Measurements from ENCODE around the gene FUT3. TPM values are rescaled to one million over a fixed set of nuclear protein-coding genes. Genes with fewer than 3 reads are reported as not detected.
A peak's percentile ranks its signal among the peaks of the same experiment; 100 is the strongest.

FUT3 gene
- total and polyA plus RNA-seq, 9 of the 15 experiments (the other 6 are each of a cell fraction or from before 2014, with no cell fraction given) = 0.09 TPM; not detected in 8

DNA sequence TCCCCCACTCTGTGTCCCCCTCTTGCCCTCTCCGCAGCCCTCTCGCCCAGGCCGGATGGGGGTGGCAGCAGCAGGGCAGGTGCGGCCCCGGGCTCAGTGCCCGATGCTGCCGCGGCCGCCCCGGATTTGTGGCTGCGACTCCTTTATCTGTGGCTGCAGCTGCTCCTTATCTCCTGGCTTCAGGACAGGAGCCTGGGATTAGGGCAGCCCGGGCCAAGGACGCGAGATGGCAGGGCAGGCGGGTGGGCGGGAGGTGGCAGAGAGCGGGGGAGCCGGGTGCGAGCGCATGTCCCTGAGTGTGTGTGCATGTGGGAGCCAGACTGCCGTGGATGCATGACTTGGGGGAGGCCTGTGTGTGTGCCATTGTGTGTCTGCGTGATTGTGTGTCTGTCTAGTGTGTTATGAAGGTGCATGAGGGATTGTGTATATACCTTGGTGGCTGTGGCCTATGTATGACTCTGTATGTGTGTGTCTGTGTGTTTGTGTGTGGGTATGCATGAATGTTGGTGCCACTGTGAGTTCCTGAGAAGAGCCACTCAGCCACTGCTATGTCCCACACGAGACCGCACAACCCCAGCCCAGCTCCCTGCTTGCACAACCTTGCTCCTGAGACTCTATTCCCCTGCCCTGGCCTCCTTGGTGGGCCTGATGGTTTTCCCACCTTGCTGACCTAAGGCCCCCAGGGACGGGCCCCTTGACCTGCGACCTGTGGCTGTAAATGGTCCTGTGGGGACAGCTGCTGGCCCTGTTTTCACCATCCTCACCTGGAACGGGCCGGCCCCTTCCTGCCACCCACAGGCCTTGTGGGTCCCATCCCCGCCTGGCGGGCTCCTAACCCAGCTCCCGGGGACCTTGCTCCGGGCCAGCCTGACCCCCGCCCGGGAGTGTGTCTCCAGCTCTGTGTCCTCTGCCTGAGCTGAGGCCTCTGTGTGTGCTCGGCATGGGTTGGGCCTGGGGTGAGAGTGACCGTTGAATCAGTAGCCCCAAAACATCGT, 51.7 kb downstream of the FUT3 start:
- BruUV-seq (replicated peaks) = no TSS peak
- no peak overlapping the region for H2AFZ ChIP-seq (ENCODE audit: low read depth, low read length)
- CTCF ChIA-PET (ENCODE audit: low intra/inter-chr PET ratio) = no interaction called here
- H3K4me1 ChIP-seq (replicated peaks in 1 of 2; ENCODE audit: control insufficient read depth in 2 of 2, insufficient read depth in 2 of 2, low read length in 2 of 2) = peaks cover 36 to 68% of the 10 kb centered on the region in 2 experiments
- intact Hi-C loops (cut with micrococcal nuclease) (loop anchor here (5.0 to 10.0 kb wide), 2 partner anchors 185 to 223 kb away; no protein-coding TSS in a partner anchor), in situ Hi-C loops (cut with MboI) (loop anchor here (5.0 kb wide), 2 partner anchors 93 to 223 kb away; no protein-coding TSS in a partner anchor)
- ATAC-seq (peak; percentile 57), DNase-seq (ENCODE audit: extremely low read depth in 1 of 4, low spot score in 3 of 4) (peak; percentile 82 to 92 (median 88)), FAIRE-seq (peak; percentile 70)
- no peaks in the 10 kb centered on the region for H3K9me3 ChIP-seq (replicated peaks; ENCODE audit: control insufficient read depth, insufficient read depth, low read depth, low read length)
- H3K4me3 ChIP-seq = no peak overlapping the region
- 0 out of 2 replicates have a peak, but pooled peaks cover 11% of the 10 kb centered on the region for H4K20me1 ChIP-seq (replicated peaks; ENCODE audit: control insufficient read depth, insufficient read depth, low read length)
- H3K9me1 ChIP-seq (ENCODE audit: control insufficient read depth, insufficient read depth, low read length) = no peaks in the 10 kb centered on the region
- POLR2A ChIA-PET = interaction anchor here (0.6 to 1.3 kb wide), 6 partner anchors 8 to 691 kb away, joined by 3 to 11 read pairs (median 3); partner anchors contain the start of genes DUS3L and NDUFA11
- H3K36me3 ChIP-seq (ENCODE audit: control insufficient read depth, insufficient read depth, low read length) = no peaks in the 10 kb centered on the region
- H3K27me3 ChIP-seq (ENCODE audit: control insufficient read depth in 2 of 2, insufficient read depth in 2 of 2, low read length in 2 of 2) = no peaks in the 10 kb centered on the region
- no peak overlapping the region for H3K27ac ChIP-seq (ENCODE audit: extremely low read depth, low read depth, low read length)
- H3K4me2 ChIP-seq (ENCODE audit: insufficient read depth, low read length) = peak overlapping the region; percentile 43; the same call in 1 of the 2 replicates
- no peaks in the 10 kb centered on the region for H3K79me2 ChIP-seq (ENCODE audit: control insufficient read depth, insufficient read depth, low read length)
- peak overlapping the region in 1 of 2 experiments; percentile 70; a peak in 2 of 4 replicates for H3K9ac ChIP-seq (ENCODE audit: insufficient read depth in 1 of 2, low read depth in 2 of 2, low read length in 2 of 2)
- WGBS (ENCODE audit: insufficient coverage, low coverage, missing lambda C conversion rate) = 22% methylated on average over 37 of the region's 37 CpGs
- TF ChIP-seq CREB1 (IDR thresholded peaks at IDR 0.05) (peak; percentile 67; the same call in 1 of the 2 replicates), CREB1 (CRISPR knock-in tag; IDR thresholded peaks at IDR 0.05) (no peak; the same call in 1 of the 2 replicates), FOXA1 (IDR thresholded peaks at IDR 0.05; ENCODE audit: borderline replicate concordance) (no peak), NRF1 (conservative IDR thresholded peaks at IDR 0.05 in 1 of 2, IDR thresholded peaks at IDR 0.05 in 1 of 2) (peak; percentile 79)
- TF ChIP-seq, protein P1, sequence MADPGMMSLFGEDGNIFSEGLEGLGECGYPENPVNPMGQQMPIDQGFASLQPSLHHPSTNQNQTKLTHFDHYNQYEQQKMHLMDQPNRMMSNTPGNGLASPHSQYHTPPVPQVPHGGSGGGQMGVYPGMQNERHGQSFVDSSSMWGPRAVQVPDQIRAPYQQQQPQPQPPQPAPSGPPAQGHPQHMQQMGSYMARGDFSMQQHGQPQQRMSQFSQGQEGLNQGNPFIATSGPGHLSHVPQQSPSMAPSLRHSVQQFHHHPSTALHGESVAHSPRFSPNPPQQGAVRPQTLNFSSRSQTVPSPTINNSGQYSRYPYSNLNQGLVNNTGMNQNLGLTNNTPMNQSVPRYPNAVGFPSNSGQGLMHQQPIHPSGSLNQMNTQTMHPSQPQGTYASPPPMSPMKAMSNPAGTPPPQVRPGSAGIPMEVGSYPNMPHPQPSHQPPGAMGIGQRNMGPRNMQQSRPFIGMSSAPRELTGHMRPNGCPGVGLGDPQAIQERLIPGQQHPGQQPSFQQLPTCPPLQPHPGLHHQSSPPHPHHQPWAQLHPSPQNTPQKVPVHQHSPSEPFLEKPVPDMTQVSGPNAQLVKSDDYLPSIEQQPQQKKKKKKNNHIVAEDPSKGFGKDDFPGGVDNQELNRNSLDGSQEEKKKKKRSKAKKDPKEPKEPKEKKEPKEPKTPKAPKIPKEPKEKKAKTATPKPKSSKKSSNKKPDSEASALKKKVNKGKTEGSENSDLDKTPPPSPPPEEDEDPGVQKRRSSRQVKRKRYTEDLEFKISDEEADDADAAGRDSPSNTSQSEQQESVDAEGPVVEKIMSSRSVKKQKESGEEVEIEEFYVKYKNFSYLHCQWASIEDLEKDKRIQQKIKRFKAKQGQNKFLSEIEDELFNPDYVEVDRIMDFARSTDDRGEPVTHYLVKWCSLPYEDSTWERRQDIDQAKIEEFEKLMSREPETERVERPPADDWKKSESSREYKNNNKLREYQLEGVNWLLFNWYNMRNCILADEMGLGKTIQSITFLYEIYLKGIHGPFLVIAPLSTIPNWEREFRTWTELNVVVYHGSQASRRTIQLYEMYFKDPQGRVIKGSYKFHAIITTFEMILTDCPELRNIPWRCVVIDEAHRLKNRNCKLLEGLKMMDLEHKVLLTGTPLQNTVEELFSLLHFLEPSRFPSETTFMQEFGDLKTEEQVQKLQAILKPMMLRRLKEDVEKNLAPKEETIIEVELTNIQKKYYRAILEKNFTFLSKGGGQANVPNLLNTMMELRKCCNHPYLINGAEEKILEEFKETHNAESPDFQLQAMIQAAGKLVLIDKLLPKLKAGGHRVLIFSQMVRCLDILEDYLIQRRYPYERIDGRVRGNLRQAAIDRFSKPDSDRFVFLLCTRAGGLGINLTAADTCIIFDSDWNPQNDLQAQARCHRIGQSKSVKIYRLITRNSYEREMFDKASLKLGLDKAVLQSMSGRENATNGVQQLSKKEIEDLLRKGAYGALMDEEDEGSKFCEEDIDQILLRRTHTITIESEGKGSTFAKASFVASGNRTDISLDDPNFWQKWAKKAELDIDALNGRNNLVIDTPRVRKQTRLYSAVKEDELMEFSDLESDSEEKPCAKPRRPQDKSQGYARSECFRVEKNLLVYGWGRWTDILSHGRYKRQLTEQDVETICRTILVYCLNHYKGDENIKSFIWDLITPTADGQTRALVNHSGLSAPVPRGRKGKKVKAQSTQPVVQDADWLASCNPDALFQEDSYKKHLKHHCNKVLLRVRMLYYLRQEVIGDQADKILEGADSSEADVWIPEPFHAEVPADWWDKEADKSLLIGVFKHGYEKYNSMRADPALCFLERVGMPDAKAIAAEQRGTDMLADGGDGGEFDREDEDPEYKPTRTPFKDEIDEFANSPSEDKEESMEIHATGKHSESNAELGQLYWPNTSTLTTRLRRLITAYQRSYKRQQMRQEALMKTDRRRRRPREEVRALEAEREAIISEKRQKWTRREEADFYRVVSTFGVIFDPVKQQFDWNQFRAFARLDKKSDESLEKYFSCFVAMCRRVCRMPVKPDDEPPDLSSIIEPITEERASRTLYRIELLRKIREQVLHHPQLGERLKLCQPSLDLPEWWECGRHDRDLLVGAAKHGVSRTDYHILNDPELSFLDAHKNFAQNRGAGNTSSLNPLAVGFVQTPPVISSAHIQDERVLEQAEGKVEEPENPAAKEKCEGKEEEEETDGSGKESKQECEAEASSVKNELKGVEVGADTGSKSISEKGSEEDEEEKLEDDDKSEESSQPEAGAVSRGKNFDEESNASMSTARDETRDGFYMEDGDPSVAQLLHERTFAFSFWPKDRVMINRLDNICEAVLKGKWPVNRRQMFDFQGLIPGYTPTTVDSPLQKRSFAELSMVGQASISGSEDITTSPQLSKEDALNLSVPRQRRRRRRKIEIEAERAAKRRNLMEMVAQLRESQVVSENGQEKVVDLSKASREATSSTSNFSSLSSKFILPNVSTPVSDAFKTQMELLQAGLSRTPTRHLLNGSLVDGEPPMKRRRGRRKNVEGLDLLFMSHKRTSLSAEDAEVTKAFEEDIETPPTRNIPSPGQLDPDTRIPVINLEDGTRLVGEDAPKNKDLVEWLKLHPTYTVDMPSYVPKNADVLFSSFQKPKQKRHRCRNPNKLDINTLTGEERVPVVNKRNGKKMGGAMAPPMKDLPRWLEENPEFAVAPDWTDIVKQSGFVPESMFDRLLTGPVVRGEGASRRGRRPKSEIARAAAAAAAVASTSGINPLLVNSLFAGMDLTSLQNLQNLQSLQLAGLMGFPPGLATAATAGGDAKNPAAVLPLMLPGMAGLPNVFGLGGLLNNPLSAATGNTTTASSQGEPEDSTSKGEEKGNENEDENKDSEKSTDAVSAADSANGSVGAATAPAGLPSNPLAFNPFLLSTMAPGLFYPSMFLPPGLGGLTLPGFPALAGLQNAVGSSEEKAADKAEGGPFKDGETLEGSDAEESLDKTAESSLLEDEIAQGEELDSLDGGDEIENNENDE (IDR thresholded peaks at IDR 0.05; ENCODE audit: low read depth, low read length) = no peak
- TF ChIP-seq, protein P2, sequence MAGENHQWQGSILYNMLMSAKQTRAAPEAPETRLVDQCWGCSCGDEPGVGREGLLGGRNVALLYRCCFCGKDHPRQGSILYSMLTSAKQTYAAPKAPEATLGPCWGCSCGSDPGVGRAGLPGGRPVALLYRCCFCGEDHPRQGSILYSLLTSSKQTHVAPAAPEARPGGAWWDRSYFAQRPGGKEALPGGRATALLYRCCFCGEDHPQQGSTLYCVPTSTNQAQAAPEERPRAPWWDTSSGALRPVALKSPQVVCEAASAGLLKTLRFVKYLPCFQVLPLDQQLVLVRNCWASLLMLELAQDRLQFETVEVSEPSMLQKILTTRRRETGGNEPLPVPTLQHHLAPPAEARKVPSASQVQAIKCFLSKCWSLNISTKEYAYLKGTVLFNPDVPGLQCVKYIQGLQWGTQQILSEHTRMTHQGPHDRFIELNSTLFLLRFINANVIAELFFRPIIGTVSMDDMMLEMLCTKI (IDR thresholded peaks at IDR 0.05; ENCODE audit: partially characterized antibody) = no peak

Data from K562 (cell line).